Raji (cell line): Measurements from ENCODE around the gene PTPRJ.

Source experiments
- POLR2A ChIP-seq: IDR thresholded peaks from 2 replicates; pipeline ENCODE4 v1.6.1; 2011; ENCODE audit warnings: low read depth, low read length, control low read depth; ENCODE audit not compliant: insufficient read depth

Gene PTPRJ

GRCh38 chr11:47987781-47988180 lies 7.4 kb downstream of the PTPRJ start:
- no peak for TF ChIP-seq POLR2A

DNA sequence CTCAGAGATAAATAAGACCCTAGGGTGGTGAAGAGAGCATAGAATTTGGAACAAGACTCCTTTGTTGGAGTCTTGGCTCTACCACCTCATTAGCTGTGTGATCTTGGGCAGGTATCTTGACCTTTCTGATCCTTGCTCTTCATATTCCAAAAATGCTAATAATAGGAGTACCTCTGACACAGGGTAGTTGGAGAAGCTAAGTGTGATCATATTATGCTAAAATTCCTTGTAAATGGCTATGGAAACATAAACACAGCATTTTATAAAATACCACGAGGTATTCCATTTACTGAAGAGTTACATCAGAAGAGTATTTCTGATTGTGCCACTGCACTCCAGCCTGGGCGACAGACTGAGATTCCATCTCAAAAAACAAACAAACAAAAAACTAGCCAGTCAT lies 9.4 kb downstream of the PTPRJ start:
- no peak for TF ChIP-seq POLR2A

- no peak for TF ChIP-seq POLR2A
Measured at GRCh38 chr11:47991266-47991830, 11.0 kb downstream of the PTPRJ start.

- TF ChIP-seq POLR2A, result no peak
Measured at GRCh38 chr11:47991894-47992293, 11.5 kb downstream of the PTPRJ start.

DNA sequence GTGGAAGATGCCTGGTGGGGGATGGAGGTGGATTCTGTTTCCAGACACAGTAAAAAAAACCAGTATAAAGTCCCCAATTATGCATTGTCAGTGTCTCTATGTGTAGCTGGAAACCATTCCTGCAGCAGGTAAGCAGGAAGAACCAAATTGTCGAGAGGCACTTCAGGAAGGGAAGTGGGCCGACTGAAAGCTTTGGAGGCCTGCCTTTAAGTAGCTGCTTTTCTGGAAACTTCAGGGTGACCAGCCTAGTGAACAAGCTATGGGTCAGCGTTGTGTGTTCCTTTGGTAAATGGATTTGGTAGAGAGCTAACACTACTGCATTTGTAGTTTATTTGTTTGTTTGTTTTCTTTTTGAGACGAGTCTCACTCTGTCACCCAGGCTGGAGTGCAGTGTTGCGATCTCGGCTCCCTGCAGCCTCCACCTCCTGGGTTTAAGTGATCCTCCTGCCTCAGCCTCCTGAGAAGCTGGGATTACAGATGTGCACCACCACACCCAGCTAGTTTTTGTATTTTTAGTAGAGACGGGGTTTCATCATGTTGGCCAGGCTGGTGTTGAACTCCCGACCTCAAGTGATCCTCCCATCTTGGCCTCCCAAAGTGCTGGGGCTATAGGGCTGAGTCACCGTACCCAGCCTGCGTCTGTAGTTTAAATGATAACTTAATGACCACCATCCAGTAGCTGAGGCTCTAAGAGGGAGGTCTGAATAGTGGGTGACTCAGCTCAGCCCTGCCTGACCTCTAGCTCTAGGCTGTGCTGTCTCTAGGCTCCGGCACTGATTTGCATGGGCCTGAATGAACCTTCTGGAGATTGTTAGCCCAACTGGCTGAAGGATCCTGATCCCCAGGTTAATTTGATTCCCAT lies 12.8 kb downstream of the PTPRJ start:
- no peak for TF ChIP-seq POLR2A

- no peak for TF ChIP-seq POLR2A
Measured at GRCh38 chr11:47994417-47994816, 14.1 kb downstream of the PTPRJ start.

DNA sequence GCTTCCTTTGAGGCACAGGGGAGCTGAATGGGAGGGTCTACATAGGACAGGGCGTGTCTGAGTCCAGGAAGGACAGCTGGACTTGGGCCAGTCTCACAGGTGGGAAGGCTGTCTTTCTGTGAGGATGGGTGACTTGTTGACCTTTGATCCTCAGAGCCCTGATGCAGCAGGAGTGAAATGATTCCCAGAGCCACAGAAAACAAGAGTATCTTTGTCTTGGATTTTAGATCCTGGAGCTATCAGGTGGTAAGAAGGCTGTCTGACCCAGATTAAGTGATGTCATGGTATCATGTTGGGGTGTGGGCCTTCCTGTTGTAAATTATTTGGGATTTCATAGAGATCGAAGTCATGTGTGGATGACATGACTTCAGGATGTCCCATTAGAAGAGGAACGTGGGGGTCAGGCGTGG lies 15.0 kb downstream of the PTPRJ start:
- TF ChIP-seq POLR2A, result no peak

DNA sequence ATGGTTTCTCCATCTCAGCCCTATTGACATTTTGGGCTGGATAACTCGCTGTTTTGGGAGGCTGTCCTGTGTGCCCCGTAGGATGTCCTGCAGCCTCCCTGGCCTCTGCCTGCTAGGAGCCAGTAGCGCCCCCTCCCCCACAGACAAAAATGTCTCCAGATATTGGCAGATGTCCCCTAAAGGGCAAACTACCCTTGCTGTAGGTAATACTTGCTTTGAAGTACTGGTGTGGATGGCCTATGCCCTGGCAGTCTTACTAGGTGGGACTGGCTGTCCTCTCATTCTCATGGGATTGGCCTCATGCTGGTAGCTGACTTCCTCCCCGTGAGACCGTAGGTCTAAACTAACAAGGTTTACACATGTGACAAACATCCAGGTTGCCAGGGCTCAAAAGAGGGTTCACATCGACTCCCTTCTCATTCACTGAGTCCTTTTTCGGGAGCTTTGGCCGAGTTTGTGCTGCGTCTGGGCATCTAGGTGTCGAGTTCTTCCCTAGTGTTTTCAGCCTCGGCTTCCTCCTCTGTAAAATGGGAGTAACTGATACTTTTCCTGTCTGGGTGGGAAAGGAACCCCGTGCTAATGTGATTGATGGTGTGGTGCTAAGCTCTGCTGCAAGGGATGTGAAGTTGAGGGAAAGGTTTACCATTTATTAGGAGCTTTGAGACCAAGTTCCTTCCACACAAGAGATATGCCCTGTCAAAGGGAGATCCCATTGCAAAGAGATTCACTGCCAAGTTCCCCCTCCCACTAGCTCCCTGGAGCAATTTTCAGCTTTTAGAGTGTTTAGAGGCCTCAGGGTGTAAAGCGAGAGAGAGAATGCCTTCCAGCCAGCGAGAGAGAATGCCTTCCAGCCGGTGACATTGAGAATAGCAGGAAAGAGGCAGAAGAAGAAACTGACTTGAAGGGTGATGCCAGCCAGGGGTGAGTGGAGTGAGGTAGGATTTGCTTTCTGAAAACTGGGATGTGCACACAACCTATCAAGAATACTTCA lies 17.0 kb downstream of the PTPRJ start:
- no peak for TF ChIP-seq POLR2A

DNA sequence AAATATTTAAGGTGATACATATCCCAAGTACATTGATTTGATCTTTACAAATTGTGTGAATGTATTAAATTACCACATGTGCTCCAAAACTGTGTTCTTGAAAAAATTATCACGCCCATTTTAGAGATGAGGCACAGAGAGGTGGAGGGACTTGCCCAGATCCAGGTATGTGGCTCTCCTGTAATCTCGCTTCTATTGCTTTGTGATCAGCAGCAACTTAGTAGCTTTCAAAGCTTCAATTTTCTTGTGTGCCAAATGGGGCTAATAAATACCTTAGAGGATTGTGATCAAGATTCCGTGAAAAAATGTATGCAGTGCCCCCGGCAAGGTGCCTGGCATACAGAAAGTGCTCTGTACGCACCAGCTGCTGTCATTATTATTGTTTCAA lies 18.0 kb downstream of the PTPRJ start:
- no peak for TF ChIP-seq POLR2A

GRCh38 chr11:47998733-47999359 lies 18.5 kb downstream of the PTPRJ start:
- no peak for TF ChIP-seq POLR2A

- no peak for TF ChIP-seq POLR2A
Measured at GRCh38 chr11:48000432-48000831, 20.1 kb downstream of the PTPRJ start.

GRCh38 chr11:48001438-48002021 lies 21.2 kb downstream of the PTPRJ start:
- no peak for TF ChIP-seq POLR2A

GRCh38 chr11:48002561-48002960 lies 22.2 kb downstream of the PTPRJ start:
- TF ChIP-seq POLR2A, result no peak

DNA sequence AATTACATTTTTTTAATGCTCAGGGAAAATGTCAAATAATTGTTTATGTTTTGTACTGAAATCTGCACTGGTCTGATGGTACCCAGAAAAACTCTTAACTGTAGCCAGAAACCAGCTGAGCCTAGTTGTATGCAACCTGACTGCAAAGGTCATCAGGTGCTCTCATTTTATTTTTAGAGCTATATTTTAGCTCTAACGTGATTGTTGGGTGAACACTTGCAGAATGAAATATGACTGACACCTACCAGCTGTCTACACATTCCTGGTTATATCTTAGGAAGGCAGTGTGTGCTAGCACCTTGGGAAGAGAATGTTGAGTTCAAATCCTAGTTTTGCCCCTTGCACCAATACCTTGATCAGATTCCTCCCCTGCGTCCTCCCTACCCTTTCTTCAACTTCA lies 23.6 kb downstream of the PTPRJ start:
- TF ChIP-seq POLR2A, result no peak

DNA sequence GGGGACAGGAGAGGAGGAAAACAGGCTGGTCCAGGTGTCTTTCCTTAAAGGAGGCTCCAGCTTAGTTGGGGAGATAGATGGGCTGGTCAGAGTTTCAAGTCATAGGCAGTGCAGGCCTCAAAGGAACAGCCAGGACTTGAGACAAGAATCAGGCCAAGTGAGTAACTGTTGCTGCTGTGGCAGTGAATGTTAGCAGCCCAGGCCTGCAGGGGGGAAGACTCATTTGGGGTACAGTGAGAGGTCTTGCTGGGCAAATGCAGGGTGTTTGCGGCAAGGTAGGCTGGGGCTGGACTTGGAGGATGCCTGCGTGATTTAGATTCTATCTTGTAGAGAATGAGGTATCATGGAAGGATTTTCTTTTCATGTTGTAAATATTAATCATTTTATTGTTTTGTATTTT lies 24.1 kb downstream of the PTPRJ start:
- TF ChIP-seq POLR2A, result no peak

GRCh38 chr11:48005136-48005535 lies 24.8 kb downstream of the PTPRJ start:
- no peak for TF ChIP-seq POLR2A
